ENCODE measurements around the gene DNAJB8.

Gene DNAJB8

GRCh38 chr3:128482666-128483656 is 16.3 kb upstream of the DNAJB8 start:
- DNase-seq: no peak

GRCh38 chr3:128482175-128482574 is 15.5 kb upstream of the DNAJB8 start:
- DNase-seq: no peak

GRCh38 chr3:128481438-128481942 is 14.8 kb upstream of the DNAJB8 start:
- DNase-seq: peak; percentile 85

- DNase-seq: no peak
These were observed 14.2 kb upstream of the DNAJB8 start for GRCh38 chr3:128480717-128481437.

GRCh38 chr3:128480278-128480677 is 13.6 kb upstream of the DNAJB8 start:
- no peak for DNase-seq

GRCh38 chr3:128479558-128480086 is 12.9 kb upstream of the DNAJB8 start:
- no peak for DNase-seq

- DNase-seq: no peak
These were observed 12.2 kb upstream of the DNAJB8 start for GRCh38 chr3:128478576-128479506.

- no peak for DNase-seq
These were observed 10.0 kb upstream of the DNAJB8 start for GRCh38 chr3:128476659-128477058.

- no peak for DNase-seq
These were observed 8.7 kb upstream of the DNAJB8 start for GRCh38 chr3:128475355-128475754.

GRCh38 chr3:128473737-128474136 is 7.0 kb upstream of the DNAJB8 start:
- no peak for DNase-seq

GRCh38 chr3:128473180-128473519 is 6.5 kb upstream of the DNAJB8 start:
- DNase-seq: peak; percentile 75

- DNase-seq: no peak
These were observed 5.9 kb upstream of the DNAJB8 start for GRCh38 chr3:128472449-128473179.

- DNase-seq: no peak
These were observed 5.0 kb upstream of the DNAJB8 start for GRCh38 chr3:128471720-128472119.

- no peak for DNase-seq
These were observed 4.4 kb upstream of the DNAJB8 start for GRCh38 chr3:128471110-128471509.

GRCh38 chr3:128470134-128470899 is 3.6 kb upstream of the DNAJB8 start:
- DNase-seq: no peak

- no peak for DNase-seq
These were observed 2.9 kb upstream of the DNAJB8 start for GRCh38 chr3:128469556-128469955.

GRCh38 chr3:128468791-128469527 is 2.3 kb upstream of the DNAJB8 start:
- no peak for DNase-seq

- DNase-seq: no peak
These were observed 1.6 kb upstream of the DNAJB8 start for GRCh38 chr3:128468285-128468790.

- no peak for DNase-seq
These were observed 2.0 kb downstream of the DNAJB8 start for GRCh38 chr3:128464702-128465101.

GRCh38 chr3:128464188-128464587 is 2.5 kb downstream of the DNAJB8 start:
- DNase-seq: no peak

All from NCI-H524 treated with DMSO at 0.1 percent for 48 hours (cell line).